KOPT-K1 (cell line): Measurements from ENCODE around the gene TRIM46.
"Not testable (repeated sequence)": the region's sequence is repeated elsewhere in the genome, so short reads cannot be mapped to it uniquely, and the experiment has no call there.

Experiments used
- H3K27ac ChIP-seq: fragments of 200-600 bp; sonication (generic); 2 replicates; pipeline ENCODE4 v1.5.1; 2016; ENCODE audit warnings: antibody characterized with exemption, mild to moderate bottlenecking, low read depth, low read length; ENCODE audit not compliant: poor library complexity, severe bottlenecking
- H3K36me3 ChIP-seq: fragments of 200-600 bp; sonication (generic); 2 replicates; pipeline ENCODE4 v1.5.1; 2017; ENCODE audit warnings: antibody characterized with exemption, mild to moderate bottlenecking, low read length, moderate library complexity; ENCODE audit not compliant: insufficient read depth
- H3K9me3 ChIP-seq: fragments of 200-600 bp; sonication (generic); 2 replicates; pipeline ENCODE4 v1.5.1; 2017; ENCODE audit warnings: antibody characterized with exemption, low read length, mild to moderate bottlenecking; ENCODE audit not compliant: insufficient read depth, poor library complexity, severe bottlenecking

The TRIM46 gene

DNA sequence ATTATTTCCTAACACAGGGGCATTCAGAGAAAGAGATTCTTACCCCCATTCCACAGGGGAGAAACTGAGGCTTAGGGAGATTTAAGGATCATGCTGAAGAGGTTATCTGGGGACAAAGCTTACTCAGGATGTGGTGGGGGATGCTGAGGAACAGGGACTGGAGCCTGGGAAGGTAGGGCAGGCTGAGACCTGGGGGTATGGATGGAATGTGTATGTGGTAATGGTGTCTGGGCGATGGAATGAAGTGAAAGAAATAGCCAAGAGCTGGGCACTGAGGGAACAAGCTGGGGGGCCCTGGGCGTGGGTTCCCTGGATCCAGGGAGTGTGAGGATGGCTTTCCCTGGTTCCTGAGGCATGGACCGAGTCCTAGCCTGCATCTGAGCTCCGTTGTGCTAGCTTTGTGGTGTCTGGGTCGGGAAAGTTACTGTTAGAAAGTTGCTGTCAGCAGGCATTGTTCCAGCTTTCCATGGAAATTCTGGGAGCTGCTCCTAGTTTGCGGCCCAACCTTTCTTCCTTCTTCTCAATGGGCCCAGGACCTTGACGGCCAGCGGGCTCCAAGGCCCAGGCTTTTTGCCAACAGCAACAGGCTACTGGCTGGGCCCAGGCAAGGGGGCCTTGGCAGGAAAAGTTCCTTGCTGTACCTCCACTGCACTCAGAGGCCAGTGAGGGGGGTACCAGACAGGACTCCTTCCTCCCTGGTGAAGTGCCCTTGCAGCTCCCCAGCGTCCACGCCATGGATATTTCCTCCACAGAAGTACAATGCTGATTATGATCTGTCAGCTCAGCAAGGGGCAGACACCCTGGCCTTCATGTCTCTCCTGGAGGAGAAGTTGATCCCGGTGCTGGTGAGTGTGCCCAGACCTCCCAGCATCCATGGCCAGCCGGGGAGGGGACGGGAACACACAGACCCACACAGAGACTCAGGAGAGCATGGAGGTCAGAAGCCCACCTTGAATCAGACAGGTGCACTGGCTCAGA is 58.6 kb downstream of the TRIM46 start:
- H3K9me3 ChIP-seq, H3K27ac ChIP-seq: not testable (repeated sequence)
- peaks cover 20% of the 10 kb centered on the region; the same call in 1 of the 2 replicates for H3K36me3 ChIP-seq

GRCh38 chr1:155233502-155233901 is 59.9 kb downstream of the TRIM46 start:
- H3K36me3 ChIP-seq = peaks cover 28% of the 10 kb centered on the region; the same call in 1 of the 2 replicates
- not testable (repeated sequence) for H3K27ac ChIP-seq, H3K9me3 ChIP-seq
